ENCODE data around the gene GRM7. TPM values are rescaled to one million over a fixed set of nuclear protein-coding genes. Genes with fewer than 3 reads are reported as not detected.

Gene GRM7
- total and polyA plus RNA-seq, 10 donors: 0.02 to 0.20 (median 0.14) TPM; not detected in 7

DNA sequence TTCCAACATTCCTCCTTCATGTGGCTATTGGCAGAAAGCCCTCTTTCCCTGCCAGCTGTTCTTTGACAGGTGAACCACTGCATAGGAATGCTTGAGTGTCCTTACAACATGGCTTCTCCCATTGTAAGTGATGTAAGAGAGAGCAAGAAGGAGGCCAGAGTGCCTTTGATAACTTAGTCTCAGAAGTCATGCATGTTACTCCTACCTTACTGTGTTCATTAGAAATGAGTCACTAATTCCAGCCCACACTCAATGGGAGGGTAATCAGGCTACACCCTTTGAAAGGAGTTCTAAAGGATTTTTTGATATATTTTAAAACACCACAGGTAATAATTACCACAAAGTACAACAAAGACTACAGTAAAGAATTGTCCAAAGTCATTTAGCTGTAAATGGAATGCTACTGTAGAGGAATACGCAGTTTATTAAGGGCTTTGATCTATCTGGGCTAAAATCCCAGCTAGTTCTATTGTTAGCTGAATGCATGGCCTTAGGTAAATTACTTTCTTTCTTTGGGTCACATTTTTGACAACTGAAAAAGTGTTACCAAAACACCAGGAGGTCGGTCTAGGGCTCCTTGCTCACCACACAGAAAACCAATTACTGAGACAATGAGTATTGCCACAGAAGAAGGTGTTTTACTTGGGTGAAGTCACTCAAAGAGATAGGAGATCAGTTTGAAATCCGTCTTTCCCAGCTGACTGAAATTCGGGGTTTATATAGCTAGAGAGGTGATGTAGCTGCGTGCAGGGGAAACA, 154.9 kb downstream of the GRM7 start:
- no peak for TF ChIP-seq POLR2A (IDR thresholded peaks at IDR 0.05)
- TF ChIP-seq, protein P1, sequence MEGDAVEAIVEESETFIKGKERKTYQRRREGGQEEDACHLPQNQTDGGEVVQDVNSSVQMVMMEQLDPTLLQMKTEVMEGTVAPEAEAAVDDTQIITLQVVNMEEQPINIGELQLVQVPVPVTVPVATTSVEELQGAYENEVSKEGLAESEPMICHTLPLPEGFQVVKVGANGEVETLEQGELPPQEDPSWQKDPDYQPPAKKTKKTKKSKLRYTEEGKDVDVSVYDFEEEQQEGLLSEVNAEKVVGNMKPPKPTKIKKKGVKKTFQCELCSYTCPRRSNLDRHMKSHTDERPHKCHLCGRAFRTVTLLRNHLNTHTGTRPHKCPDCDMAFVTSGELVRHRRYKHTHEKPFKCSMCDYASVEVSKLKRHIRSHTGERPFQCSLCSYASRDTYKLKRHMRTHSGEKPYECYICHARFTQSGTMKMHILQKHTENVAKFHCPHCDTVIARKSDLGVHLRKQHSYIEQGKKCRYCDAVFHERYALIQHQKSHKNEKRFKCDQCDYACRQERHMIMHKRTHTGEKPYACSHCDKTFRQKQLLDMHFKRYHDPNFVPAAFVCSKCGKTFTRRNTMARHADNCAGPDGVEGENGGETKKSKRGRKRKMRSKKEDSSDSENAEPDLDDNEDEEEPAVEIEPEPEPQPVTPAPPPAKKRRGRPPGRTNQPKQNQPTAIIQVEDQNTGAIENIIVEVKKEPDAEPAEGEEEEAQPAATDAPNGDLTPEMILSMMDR (IDR thresholded peaks at IDR 0.05 in 8 of 11, conservative IDR thresholded peaks at IDR 0.05 in 3 of 11): no peak
- TF ChIP-seq POLR2AphosphoS5 (IDR thresholded peaks at IDR 0.05): no peak
- Histone ChIP-seq H3K27me3 (replicated peaks in 1 of 7) (no peaks in the 10 kb centered on the region), H3K4me3 (no peak overlapping the region), H3K9me3 (peaks cover 0 to 13% (median 2%) of the 10 kb centered on the region in 8 donors), H3K36me3 (no peaks in the 10 kb centered on the region), H3K27ac (no peak overlapping the region), H3K4me1 (no peaks in the 10 kb centered on the region)
- 66 to 79% (median 72%) methylated on average over 5 of the region's 5 CpGs for WGBS, 5 donors
- DNase-seq: no peak
- intact Hi-C loops (cut with DNase I; ENCODE audit: low total_unique reads): no loop called here

DNA sequence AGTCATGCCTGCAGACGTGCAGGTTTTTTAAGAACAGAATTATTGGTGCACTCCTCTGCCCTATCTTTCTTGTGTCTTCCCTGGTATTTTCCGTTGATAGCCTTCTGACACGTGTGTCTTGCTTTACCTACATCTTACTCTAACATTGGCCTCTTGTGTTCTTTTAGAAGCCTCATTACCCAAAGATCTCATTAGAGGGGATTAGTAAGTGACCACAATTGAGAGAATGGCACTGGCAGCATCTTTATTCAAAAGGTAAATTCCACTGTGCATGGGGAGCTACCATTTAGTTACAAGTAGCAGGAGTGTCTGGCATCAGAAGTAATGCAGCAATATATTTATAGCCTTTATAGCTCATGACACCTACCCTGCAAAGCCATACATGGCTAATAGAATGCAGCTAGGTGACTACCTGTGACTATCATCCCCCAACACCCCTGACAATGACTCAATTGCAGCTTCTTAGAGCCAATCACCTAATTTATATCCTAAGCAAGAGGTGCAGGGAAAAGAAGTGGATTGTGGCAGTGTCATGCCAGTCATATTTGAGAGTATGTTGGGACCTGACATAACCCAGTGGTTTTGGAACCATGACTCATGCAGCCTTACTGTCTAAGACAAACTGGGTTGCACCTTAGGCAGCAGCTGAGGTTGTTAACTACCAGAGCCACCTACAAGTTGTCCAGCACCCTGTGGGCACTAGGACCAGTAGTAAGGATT, 164.8 kb downstream of the GRM7 start:
- WGBS, 5 donors: 44 to 52% (median 45%) methylated on average over 3 of the region's 3 CpGs

DNA sequence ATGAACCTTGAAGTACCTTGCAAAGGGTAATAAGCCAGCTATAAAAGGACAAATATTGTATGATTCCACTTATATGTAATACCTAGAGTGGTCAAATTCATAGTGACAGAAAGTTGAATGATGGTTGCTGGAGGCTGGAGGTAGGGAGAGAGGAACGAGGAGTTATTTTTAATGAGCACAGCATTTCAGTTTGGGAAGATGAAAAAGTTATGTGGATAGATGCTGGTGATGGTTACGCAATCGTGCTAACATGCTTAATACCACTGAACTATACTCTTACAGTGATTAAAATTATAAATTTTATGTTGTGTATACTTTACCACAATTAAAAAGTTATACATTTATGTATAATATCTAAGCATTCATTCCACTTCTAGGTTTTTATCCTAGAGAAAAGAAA, 168.6 kb downstream of the GRM7 start:
- Histone ChIP-seq H3K27ac (no peak overlapping the region), H3K4me1 (no peaks in the 10 kb centered on the region), H3K4me3 (no peak overlapping the region), H3K36me3 (no peaks in the 10 kb centered on the region), H3K27me3 (replicated peaks in 1 of 7) (no peaks in the 10 kb centered on the region), H3K9me3 (peaks cover 0 to 2% (median 0%) of the 10 kb centered on the region in 8 donors)
- TF ChIP-seq, protein P1 (IDR thresholded peaks at IDR 0.05 in 8 of 11, conservative IDR thresholded peaks at IDR 0.05 in 3 of 11): no peak
- no peak for TF ChIP-seq POLR2A (IDR thresholded peaks at IDR 0.05)
- TF ChIP-seq POLR2AphosphoS5 (IDR thresholded peaks at IDR 0.05): no peak
- intact Hi-C loops (cut with DNase I; ENCODE audit: low total_unique reads): no loop called here
- 78 to 91% (median 88%) methylated on average over 3 of the region's 3 CpGs for WGBS, 5 donors
- DNase-seq: no peak

More for the DNA sequence above, 164.8 kb downstream of the GRM7 start:
- Histone ChIP-seq H3K4me1 (no peaks in the 10 kb centered on the region), H3K4me3 (no peak overlapping the region), H3K27me3 (replicated peaks in 1 of 7) (no peaks in the 10 kb centered on the region), H3K27ac (no peak overlapping the region), H3K9me3 (no peaks in the 10 kb centered on the region), H3K36me3 (no peaks in the 10 kb centered on the region)
- no peak for TF ChIP-seq POLR2A (IDR thresholded peaks at IDR 0.05)
- TF ChIP-seq, protein P1 (IDR thresholded peaks at IDR 0.05 in 8 of 11, conservative IDR thresholded peaks at IDR 0.05 in 3 of 11): no peak
- no peak for TF ChIP-seq POLR2AphosphoS5 (IDR thresholded peaks at IDR 0.05)
- intact Hi-C loops (cut with DNase I; ENCODE audit: low total_unique reads): no loop called here
- DNase-seq: no peak

- TF ChIP-seq, protein P1 (IDR thresholded peaks at IDR 0.05 in 8 of 11, conservative IDR thresholded peaks at IDR 0.05 in 3 of 11): no peak
- TF ChIP-seq POLR2A (IDR thresholded peaks at IDR 0.05) (no peak), POLR2AphosphoS5 (IDR thresholded peaks at IDR 0.05) (no peak)
- no peaks in the 10 kb centered on the region for H3K36me3 ChIP-seq
- intact Hi-C loops (cut with DNase I; ENCODE audit: low total_unique reads): no loop called here
These were observed 177.5 kb downstream of the GRM7 start for GRCh38 chr3:7038394-7038793.

More at GRCh38 chr3:7038394-7038793, 177.5 kb downstream of the GRM7 start:
- Histone ChIP-seq H3K27me3 (replicated peaks in 1 of 7) (no peaks in the 10 kb centered on the region), H3K4me3 (no peak overlapping the region), H3K9me3 (peaks cover 0 to 8% (median 0%) of the 10 kb centered on the region in 8 donors), H3K4me1 (no peaks in the 10 kb centered on the region), H3K27ac (no peak overlapping the region)
- no peak for DNase-seq
- WGBS, 5 donors: 77 to 87% (median 79%) methylated on average over 4 of the region's 4 CpGs
